ENCODE measurements around the gene ETV1. TPM values are rescaled to one million over a fixed set of nuclear protein-coding genes. Genes with fewer than 3 reads are reported as not detected.

Gene ETV1
- total RNA-seq, 4 donors from 2014 or later, result 2.0 to 32.9 (median 3.0) TPM; not detected in 1

- no peaks in the 10 kb centered on the region for H3K36me3 ChIP-seq
- no peak overlapping the region for H3K27ac ChIP-seq
- no peaks in the 10 kb centered on the region for H3K27me3 ChIP-seq
- in situ Hi-C loops (cut with MboI; ENCODE audit: low pct_ligation_motif_present in 1 of 4, low pct_unique_long_range_greater_than_20kb in 1 of 4, low sequenced_read_pairs in 3 of 4), result no loop called here
- H3K9me3 ChIP-seq, result no peaks in the 10 kb centered on the region
- H3K4me1 ChIP-seq, result peaks cover 0 to 12% (median 0%) of the 10 kb centered on the region in 4 donors
- H3K4me3 ChIP-seq, result no peak overlapping the region
- no peak for DNase-seq
- WGBS, 2 donors (ENCODE audit: low coverage in 1 of 2), result 71 to 79% methylated on average over 9 of the region's 9 CpGs
- TF ChIP-seq CTCF (IDR thresholded peaks at IDR 0.05), result no peak
- TF ChIP-seq POLR2A (IDR thresholded peaks at IDR 0.05), result no peak
- no peak for TF ChIP-seq EP300 (IDR thresholded peaks at IDR 0.05; ENCODE audit: low read depth)
- no peak for TF ChIP-seq POLR2AphosphoS5 (IDR thresholded peaks at IDR 0.05)
- intact Hi-C loops (cut with DNase I; ENCODE audit: low total_unique reads), result no loop called here
Measured at GRCh38 chr7:13948019-13948801, 41.3 kb downstream of the ETV1 start.

GRCh38 chr7:13947535-13947934 is 41.9 kb downstream of the ETV1 start:
- no peaks in the 10 kb centered on the region for H3K27me3 ChIP-seq
- no peaks in the 10 kb centered on the region for H3K36me3 ChIP-seq
- in situ Hi-C loops (cut with MboI; ENCODE audit: low pct_ligation_motif_present in 1 of 4, low pct_unique_long_range_greater_than_20kb in 1 of 4, low sequenced_read_pairs in 3 of 4), result no loop called here
- 91 to 100% methylated on average over 1 of the region's 1 CpG for WGBS, 2 donors (ENCODE audit: low coverage in 1 of 2)
- H3K27ac ChIP-seq, result no peak overlapping the region
- no peaks in the 10 kb centered on the region for H3K9me3 ChIP-seq
- intact Hi-C loops (cut with DNase I; ENCODE audit: low total_unique reads), result no loop called here
- no peak for DNase-seq
- TF ChIP-seq CTCF (IDR thresholded peaks at IDR 0.05), result no peak
- no peak for TF ChIP-seq EP300 (IDR thresholded peaks at IDR 0.05; ENCODE audit: low read depth)
- no peak for TF ChIP-seq POLR2AphosphoS5 (IDR thresholded peaks at IDR 0.05)
- TF ChIP-seq POLR2A (IDR thresholded peaks at IDR 0.05), result no peak
- no peak overlapping the region for H3K4me3 ChIP-seq
- H3K4me1 ChIP-seq, result peaks cover 0 to 12% (median 0%) of the 10 kb centered on the region in 4 donors

- DNase-seq, result no peak
- 64 to 77% methylated on average over 1 of the region's 1 CpG for WGBS, 2 donors (ENCODE audit: low coverage in 1 of 2)
- H3K36me3 ChIP-seq, result no peaks in the 10 kb centered on the region
- H3K9me3 ChIP-seq, result no peaks in the 10 kb centered on the region
- TF ChIP-seq POLR2A (IDR thresholded peaks at IDR 0.05), result no peak
- TF ChIP-seq CTCF (IDR thresholded peaks at IDR 0.05), result no peak
- TF ChIP-seq EP300 (IDR thresholded peaks at IDR 0.05; ENCODE audit: low read depth), result no peak
- no peak for TF ChIP-seq POLR2AphosphoS5 (IDR thresholded peaks at IDR 0.05)
- intact Hi-C loops (cut with DNase I; ENCODE audit: low total_unique reads) (no loop called here), in situ Hi-C loops (cut with MboI; ENCODE audit: low pct_ligation_motif_present in 1 of 4, low pct_unique_long_range_greater_than_20kb in 1 of 4, low sequenced_read_pairs in 3 of 4) (no loop called here)
- H3K4me1 ChIP-seq, result peaks cover 0 to 12% (median 0%) of the 10 kb centered on the region in 4 donors
- H3K4me3 ChIP-seq, result no peak overlapping the region
- H3K27ac ChIP-seq, result no peak overlapping the region
- H3K27me3 ChIP-seq, result no peaks in the 10 kb centered on the region
Measured at GRCh38 chr7:13946181-13946580, 43.3 kb downstream of the ETV1 start.

GRCh38 chr7:13945670-13946069 is 43.8 kb downstream of the ETV1 start:
- Histone ChIP-seq H3K36me3 (no peaks in the 10 kb centered on the region), H3K27me3 (no peaks in the 10 kb centered on the region), H3K4me1 (peaks cover 0 to 12% (median 0%) of the 10 kb centered on the region in 4 donors), H3K4me3 (no peak overlapping the region), H3K9me3 (no peaks in the 10 kb centered on the region), H3K27ac (no peak overlapping the region)
- intact Hi-C loops (cut with DNase I; ENCODE audit: low total_unique reads), result no loop called here
- in situ Hi-C loops (cut with MboI; ENCODE audit: low pct_ligation_motif_present in 1 of 4, low pct_unique_long_range_greater_than_20kb in 1 of 4, low sequenced_read_pairs in 3 of 4), result no loop called here
- no peak for DNase-seq
- TF ChIP-seq POLR2A (IDR thresholded peaks at IDR 0.05) (no peak), CTCF (IDR thresholded peaks at IDR 0.05) (no peak), POLR2AphosphoS5 (IDR thresholded peaks at IDR 0.05) (no peak), EP300 (IDR thresholded peaks at IDR 0.05; ENCODE audit: low read depth) (no peak)
- WGBS, 2 donors (ENCODE audit: low coverage in 1 of 2), result 76 to 82% methylated on average over 7 of the region's 7 CpGs
